ENCODE results near the gene PPARG. TPM values are rescaled to one million over a fixed set of nuclear protein-coding genes. Genes with fewer than 3 reads are reported as not detected.

PPARG gene
- 84.1 and 121 TPM in 2 replicates for total RNA-seq

DNA sequence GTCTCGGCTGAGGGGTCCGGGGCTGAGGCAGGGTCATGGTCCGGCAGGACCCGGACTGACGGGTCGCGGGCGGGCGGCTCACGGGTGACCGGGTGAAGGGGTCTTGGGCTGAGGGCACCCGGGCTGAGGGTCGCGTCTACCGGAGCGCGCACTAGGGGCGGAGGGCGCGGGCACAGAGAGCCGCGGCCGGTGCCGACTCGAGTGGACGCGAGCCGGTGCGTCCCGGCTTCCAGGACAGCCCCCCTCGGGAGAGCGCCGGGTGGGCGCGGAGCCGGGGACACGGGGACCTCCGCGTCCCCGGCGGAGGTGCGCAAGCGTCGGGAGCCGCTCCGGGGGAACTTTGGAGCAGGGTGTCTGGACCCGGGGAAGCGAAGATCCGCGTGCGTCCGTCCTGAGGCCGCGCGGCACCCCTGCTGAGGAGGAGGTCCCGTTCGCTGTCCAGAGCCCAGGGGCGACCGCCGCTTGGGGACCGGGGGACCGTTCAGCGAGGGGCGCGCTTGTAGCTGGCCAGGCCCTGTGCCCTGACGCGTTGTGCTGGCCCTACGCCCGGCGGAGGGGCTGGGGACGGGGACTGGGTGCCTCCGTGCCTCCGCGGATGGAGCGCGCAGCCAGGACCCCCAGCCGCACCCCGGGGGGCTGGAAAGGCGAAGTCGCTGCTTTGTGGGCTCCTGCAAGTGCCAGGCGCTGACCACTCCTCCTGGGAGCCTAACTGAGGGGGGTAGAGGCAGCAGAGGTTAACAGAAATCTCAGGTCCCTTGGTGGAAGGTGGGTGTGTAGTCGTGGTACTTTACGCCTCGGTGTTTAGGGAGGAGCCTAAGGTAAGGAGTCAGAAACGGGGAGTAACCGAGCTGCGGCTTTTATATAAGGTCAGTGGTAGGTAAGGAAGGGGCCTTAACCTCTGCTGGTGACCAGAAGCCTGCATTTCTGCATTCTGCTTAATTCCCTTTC lies at the start of gene PPARG:
Gene PPARG, plus strand, starts transcription at position 889 of the 948 bp plus-strand sequence. CDS start 90,642 bp downstream, outside the sequence.

Small RNA genes lying within 50 kb of the gene (small RNA-seq; reads per million reads assigned to genes)
- gene AC091492.1, result not detected

Other genes with a start within 250 kb of the PPARG start
- gene TIMP4, start 130.2 kb upstream of the PPARG start, total RNA-seq, result 12.7 and 33.4 TPM in 2 replicates
- gene TSEN2, start 195.4 kb downstream of the PPARG start, total RNA-seq, result 27.6 and 28.3 TPM in 2 replicates

Measured in subcutaneous preadipocyte (primary cell).